NCI-H146 treated with DMSO at 0.1 percent for 48 hours (cell line): ENCODE data around the gene FES.
"Not testable (repeated sequence)": the region's sequence is repeated elsewhere in the genome, so short reads cannot be mapped to it uniquely, and the experiment has no call there.

Source experiments
- DNase-seq: peaks from one replicate; lab custom pipeline; 2025; ENCODE audit not compliant: unreplicated experiment; lab: John Stamatoyannopoulos, UW

The FES gene

GRCh38 chr15:90928106-90928505 lies 43.8 kb downstream of the FES start:
- DNase-seq = not testable (repeated sequence)

- DNase-seq = no peak
Observed at GRCh38 chr15:90929246-90930019, 45.1 kb downstream of the FES start.

GRCh38 chr15:90930861-90931574 lies 46.7 kb downstream of the FES start:
- DNase-seq = no peak

- no peak for DNase-seq
Observed at GRCh38 chr15:90931575-90931827, 47.2 kb downstream of the FES start.

GRCh38 chr15:90931828-90932659 lies 47.7 kb downstream of the FES start, which contains the start of gene HDDC3:
Gene HDDC3 (minus strand): TSS chr15:90932549. CDS start chr15:90932540, 9 bp downstream.
- DNase-seq = peak; percentile 52

GRCh38 chr15:90932660-90932991 lies 48.3 kb downstream of the FES start:
- no peak for DNase-seq

- no peak for DNase-seq
Observed at GRCh38 chr15:90933301-90933700, 49.0 kb downstream of the FES start.

- DNase-seq = peak; percentile 75
Observed at GRCh38 chr15:90934256-90934948, 50.1 kb downstream of the FES start.

- peak; percentile 68 for DNase-seq
Observed at GRCh38 chr15:90934949-90935751, 50.8 kb downstream of the FES start, which contains the start of gene UNC45A. Gene UNC45A (plus strand): TSS chr15:90935285. CDS start chr15:90935325, 40 bp downstream.

- DNase-seq = no peak
Observed at GRCh38 chr15:90936823-90937222, 52.5 kb downstream of the FES start.

GRCh38 chr15:90938261-90938660 lies 54.0 kb downstream of the FES start:
- no peak for DNase-seq

- DNase-seq = no peak
Observed at GRCh38 chr15:90939756-90940155, 55.5 kb downstream of the FES start.

- DNase-seq = no peak
Observed at GRCh38 chr15:90941038-90941437, 56.7 kb downstream of the FES start.

GRCh38 chr15:90942354-90943120 lies 58.2 kb downstream of the FES start:
- no peak for DNase-seq

GRCh38 chr15:90945091-90945490 lies 60.8 kb downstream of the FES start:
- DNase-seq = no peak
